Uterine smooth muscle cell (primary cell): ENCODE measurements around the gene ICAM4. TPM values are rescaled to one million over a fixed set of nuclear protein-coding genes. Genes with fewer than 3 reads are reported as not detected.

Experiments used
- total RNA-seq: library from RNA; depleted of rRNA; stranded (reverse); fragments of >200 nt; gene quantifications from 2 replicates; pipeline ENCODE4 v1.2.3, GENCODE V29; 2014

The ICAM4 gene
- 0.33 and 0.75 TPM in 2 replicates for total RNA-seq

DNA sequence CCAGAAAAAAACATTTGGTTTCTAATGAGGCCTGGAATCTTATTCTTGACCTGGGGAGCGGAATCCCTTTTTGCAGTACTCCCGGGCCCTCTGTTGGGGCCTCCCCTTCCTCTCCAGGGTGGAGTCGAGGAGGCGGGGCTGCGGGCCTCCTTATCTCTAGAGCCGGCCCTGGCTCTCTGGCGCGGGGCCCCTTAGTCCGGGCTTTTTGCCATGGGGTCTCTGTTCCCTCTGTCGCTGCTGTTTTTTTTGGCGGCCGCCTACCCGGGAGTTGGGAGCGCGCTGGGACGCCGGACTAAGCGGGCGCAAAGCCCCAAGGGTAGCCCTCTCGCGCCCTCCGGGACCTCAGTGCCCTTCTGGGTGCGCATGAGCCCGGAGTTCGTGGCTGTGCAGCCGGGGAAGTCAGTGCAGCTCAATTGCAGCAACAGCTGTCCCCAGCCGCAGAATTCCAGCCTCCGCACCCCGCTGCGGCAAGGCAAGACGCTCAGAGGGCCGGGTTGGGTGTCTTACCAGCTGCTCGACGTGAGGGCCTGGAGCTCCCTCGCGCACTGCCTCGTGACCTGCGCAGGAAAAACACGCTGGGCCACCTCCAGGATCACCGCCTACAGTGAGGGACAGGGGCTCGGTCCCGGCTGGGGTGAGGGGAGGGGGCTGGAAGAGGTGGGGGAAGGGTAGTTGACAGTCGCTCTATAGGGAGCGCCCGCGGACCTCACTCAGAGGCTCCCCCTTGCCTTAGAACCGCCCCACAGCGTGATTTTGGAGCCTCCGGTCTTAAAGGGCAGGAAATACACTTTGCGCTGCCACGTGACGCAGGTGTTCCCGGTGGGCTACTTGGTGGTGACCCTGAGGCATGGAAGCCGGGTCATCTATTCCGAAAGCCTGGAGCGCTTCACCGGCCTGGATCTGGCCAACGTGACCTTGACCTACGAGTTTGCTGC lies at the start of gene ICAM4:
Gene ICAM4, plus strand, starts transcription at position 153 of the 935 bp plus-strand sequence. Its CDS starts 58 bp downstream, at position 211.

GRCh38 chr19:10251792-10252694 lies 34.7 kb upstream of the ICAM4 start, which contains the start of gene MRPL4:
Gene MRPL4 (plus strand): TSS chr19:10252214. CDS start chr19:10252254, 40 bp downstream.

DNA sequence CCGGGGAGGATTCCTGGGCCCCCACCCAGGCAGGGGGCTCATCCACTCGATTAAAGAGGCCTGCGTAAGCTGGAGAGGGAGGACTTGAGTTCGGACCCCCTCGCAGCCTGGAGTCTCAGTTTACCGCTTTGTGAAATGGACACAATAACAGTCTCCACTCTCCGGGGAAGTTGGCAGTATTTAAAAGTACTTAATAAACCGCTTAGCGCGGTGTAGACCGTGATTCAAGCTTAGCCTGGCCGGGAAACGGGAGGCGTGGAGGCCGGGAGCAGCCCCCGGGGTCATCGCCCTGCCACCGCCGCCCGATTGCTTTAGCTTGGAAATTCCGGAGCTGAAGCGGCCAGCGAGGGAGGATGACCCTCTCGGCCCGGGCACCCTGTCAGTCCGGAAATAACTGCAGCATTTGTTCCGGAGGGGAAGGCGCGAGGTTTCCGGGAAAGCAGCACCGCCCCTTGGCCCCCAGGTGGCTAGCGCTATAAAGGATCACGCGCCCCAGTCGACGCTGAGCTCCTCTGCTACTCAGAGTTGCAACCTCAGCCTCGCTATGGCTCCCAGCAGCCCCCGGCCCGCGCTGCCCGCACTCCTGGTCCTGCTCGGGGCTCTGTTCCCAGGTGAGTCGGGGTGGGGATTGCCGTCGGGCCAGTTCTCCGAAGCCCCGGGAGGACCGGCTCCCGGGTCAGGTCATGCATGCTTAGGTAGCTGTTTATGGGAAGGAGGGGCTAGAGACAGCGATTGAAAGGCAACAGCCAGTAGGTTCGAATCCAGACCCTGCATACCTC lies 15.9 kb upstream of the ICAM4 start, which contains the start of gene ICAM1:
Gene ICAM1, plus strand, starts transcription at position 505 of the 779 bp plus-strand sequence. Its CDS starts 40 bp downstream, at position 545.

DNA sequence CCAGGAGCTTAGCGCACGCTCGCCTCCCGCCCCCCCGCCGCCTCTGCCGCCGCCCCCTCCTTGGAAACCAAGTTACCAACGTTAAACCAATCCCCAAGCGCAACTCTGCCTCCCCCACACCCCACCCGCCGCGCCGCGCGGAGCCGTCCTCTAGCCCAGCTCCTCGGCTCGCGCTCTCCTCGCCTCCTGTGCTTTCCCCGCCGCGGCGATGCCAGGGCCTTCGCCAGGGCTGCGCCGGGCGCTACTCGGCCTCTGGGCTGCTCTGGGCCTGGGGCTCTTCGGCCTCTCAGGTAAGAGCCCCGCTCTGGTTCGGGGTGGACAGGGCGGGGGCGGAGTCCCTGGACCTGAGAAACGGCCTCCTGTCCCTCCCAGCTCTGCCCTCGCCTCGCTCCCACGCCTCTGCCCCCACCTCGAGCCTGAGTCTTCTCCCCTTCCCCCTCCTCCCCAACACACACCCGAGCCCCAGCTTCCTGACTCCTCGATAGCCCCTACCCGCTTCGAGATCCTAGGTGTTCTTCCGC lies 3.1 kb downstream of the ICAM4 start, which contains the start of gene ICAM5:
Gene ICAM5, plus strand, starts transcription at position 117 of the 521 bp plus-strand sequence. Its CDS starts 92 bp downstream, at position 209.

DNA sequence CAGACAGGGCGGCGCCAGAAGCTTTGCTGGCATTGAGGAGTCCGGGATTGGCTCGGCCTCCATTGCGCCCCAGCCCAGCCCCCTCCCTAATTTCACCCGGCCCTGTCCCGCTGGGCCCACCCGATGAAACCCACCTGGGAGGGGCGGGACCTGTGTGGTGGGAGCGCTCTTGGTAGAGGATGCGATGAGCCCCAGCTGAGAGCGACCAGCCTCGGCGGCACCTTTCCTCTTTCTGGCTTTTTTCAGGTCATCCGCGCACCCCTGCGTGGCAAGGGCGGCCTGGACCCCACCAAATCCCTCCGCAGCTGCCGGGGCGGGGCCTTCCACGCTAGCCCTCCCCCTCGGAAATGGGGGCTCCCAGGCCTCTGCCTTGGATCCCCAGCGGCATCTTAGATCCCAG lies 22.7 kb downstream of the ICAM4 start, which contains the start of gene ZGLP1:
Gene ZGLP1, minus strand, starts transcription at position 393 of the 400 bp plus-strand sequence.

DNA sequence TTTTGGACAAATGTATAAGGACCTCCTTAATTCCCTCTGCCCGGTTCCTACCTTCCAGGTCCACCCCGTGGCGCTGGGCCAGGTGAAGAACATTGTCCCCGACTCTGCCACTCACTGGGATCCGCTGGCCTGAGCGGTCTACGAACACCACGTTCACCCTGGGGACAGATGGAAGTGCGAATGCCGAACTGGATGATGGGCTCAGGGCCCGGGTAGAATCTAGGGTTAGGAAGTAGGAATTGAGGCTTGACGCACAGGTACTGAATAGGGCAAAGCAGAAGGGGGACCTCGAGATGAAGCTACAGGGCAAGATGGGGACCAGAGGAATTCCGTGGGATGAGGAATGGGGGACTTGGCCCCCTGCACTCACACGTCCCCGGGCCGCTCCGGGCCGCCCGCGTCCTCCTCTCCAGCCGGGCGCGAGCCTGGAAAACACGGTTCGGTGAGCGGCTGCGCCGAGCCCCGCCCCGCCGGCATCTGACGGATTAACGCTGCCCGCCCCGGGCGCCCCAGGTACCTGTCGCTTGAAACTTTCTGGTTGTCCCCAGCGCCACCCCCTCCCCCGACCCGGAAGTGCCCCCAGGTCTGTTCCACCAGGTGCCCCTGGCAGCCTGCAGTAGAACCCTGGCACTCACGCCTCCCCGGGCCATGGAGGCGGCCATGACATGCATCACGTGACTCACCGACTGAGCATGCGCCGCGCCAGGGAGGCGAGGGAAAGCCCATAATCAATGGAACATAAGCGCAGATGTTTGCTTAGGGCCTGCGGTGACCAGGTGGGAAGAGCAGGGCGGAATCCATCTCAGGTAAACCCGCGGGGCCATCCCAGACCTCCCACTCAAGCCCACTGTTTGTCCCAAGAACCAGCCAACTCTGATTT lies 28.8 kb downstream of the ICAM4 start, which contains the start of gene FDX2:
Gene FDX2, minus strand, starts transcription at position 681 of the 880 bp plus-strand sequence. Its CDS starts 19 bp downstream, at position 662.

DNA sequence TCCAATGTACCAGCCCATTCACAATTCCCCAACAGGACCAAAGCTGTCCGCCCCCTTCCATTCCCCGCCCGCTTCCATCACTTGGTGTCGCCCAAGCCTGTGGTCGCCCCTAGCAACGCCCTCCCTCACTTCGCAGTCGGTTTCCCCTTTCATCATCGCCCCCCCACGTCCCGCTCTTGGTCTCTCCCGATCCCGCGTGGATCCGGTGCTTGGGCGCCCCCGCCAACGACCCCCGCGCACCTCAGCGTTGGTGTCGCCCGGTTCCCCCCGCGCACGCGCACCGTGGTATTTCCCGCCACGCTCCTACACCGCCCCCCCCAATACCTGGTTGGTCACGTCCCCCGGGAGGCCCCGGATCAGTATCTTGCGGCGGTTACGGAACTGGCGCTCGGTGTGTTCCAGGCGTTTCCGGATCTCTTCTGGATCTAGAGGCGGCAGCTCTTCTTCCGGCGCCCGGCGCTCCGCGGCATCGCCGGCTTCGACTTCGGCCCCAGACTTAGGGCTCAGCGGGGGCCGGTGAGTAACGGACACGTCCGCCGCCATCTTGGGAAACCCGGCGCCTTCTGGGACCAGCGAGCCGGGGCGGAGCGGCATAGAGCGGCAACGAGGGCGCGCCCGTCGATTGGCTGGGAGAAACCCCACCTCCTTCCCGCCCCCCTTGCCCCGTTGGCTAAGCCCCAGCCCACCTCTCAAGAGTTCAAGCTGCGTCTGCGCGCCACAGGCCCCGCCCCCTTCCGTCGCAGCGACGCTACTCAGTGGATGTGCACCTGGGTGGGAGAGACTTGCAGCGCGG lies 46.4 kb downstream of the ICAM4 start, which contains the start of gene RAVER1:
Gene RAVER1, minus strand, starts transcription at position 565 of the 793 bp plus-strand sequence. Its CDS starts 22 bp downstream, at position 543.

Other genes starting within 250 kb of the ICAM4 start
- gene SHFL, start 200.6 kb upstream of the ICAM4 start, total RNA-seq, result 18.2 and 20.1 TPM in 2 replicates
- gene ANGPTL6, start 184.3 kb upstream of the ICAM4 start, total RNA-seq, result not detected in 2 replicates
- gene PPAN, start 180.6 kb upstream of the ICAM4 start, total RNA-seq, result 27.4 and 42.7 TPM in 2 replicates
- gene P2RY11, start 175.3 kb upstream of the ICAM4 start, total RNA-seq, result 3.0 and 3.9 TPM in 2 replicates
- 318 and 322 TPM in 2 replicates for gene EIF3G, start 167.1 kb upstream of the ICAM4 start, total RNA-seq
- 38.0 and 90.2 TPM in 2 replicates for gene DNMT1, start 92.0 kb upstream of the ICAM4 start, total RNA-seq
- gene S1PR2, start 55.6 kb upstream of the ICAM4 start, total RNA-seq, result 11.2 and 12.2 TPM in 2 replicates
- 22.2 and 27.1 TPM in 2 replicates for gene MRPL4, start 34.7 kb upstream of the ICAM4 start, total RNA-seq
- gene ICAM1, start 15.8 kb upstream of the ICAM4 start, total RNA-seq, result 4.8 and 5.6 TPM in 2 replicates
- 1.8 and 4.6 TPM in 2 replicates for gene ICAM5, start 3.0 kb downstream of the ICAM4 start, total RNA-seq
- 0.22 and 0.87 TPM in 2 replicates for gene ZGLP1, start 22.9 kb downstream of the ICAM4 start, total RNA-seq
- 18.2 and 28.6 TPM in 2 replicates for gene FDX2, start 29.1 kb downstream of the ICAM4 start, total RNA-seq
- 16.1 and 17.5 TPM in 2 replicates for gene RAVER1, start 46.6 kb downstream of the ICAM4 start, total RNA-seq
- gene ICAM3, start 52.7 kb downstream of the ICAM4 start, total RNA-seq, result 5.1 and 9.6 TPM in 2 replicates
- 80.7 and 101 TPM in 2 replicates for gene TYK2, start 93.6 kb downstream of the ICAM4 start, total RNA-seq
- gene CDC37, start 116.6 kb downstream of the ICAM4 start, total RNA-seq, result 214 and 295 TPM in 2 replicates
- 3.7 and 5.6 TPM in 2 replicates for gene PDE4A, start 133.6 kb downstream of the ICAM4 start, total RNA-seq
- 77.9 and 93.1 TPM in 2 replicates for gene KEAP1, start 216.4 kb downstream of the ICAM4 start, total RNA-seq
- gene S1PR5, start 230.5 kb downstream of the ICAM4 start, total RNA-seq, result 0.12 and 0.44 TPM in 2 replicates